Medulla oblongata (tissue), 1 donor: ENCODE data around the gene GPR55.
A peak's percentile ranks its signal among the peaks of the same experiment; 100 is the strongest.

Experiments used
- DNase-seq: peaks from one replicate; pipeline ENCODE4 v3.0.0-alpha.2; 2015; ENCODE audit errors: extremely low spot score

Gene GPR55

DNA sequence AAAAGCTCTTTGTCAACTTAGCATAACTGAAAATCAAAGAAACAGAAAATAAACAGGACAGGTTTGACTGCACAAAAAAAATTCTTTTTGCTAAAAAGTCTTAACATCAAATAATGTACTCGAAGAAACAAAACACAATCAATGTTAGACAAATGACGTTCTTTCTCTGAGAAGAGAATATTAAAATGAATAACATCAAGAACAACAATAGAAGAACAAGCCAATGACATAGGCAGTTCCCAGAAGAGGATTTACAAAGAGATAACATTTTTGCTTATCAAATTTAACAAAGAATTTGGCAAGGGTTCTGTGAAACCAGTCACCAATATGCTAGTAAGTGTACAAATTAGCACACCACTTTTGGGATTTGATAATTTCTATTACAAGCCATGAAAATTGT, 5.8 kb downstream of the GPR55 start:
- DNase-seq = no peak

DNA sequence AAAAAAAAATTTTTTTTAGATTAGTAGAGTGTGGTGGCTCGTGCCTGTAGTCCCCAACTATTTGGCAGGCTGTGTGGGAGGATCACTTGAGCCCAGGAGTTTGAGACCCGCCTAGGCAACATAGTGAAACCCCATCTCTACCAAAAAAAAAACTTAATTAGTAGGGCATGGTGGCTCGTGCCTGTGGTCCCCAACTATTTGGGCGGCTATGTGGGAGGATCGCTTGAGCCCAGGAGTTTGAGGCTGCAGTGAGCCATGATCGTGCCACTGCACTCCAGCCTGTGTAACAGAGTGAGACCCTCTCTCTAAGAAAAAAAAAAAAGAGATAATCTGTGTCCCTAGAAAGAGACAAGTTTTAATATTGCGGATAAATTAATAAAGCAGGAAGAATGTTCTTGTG, 8.8 kb downstream of the GPR55 start:
- no peak for DNase-seq

DNA sequence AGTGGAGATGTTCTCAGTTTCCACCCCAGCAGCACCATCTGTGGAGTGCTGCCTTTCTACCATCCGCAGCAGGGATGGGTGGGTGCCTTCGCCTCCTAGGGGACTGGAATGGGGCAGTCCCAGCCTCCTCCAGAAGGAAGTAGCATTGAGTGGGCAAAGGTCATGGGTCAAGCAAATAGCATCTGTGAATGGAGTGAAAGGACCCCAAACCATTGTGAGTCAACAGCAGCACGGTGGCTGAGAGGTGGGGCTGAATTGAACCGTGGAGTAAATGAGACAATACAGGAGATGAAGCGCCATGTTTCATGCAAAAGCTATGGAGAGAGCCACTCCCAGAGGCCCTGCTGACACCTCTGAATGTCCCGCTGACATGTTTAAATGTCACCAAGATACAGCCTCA, 9.7 kb downstream of the GPR55 start:
- no peak for DNase-seq

DNA sequence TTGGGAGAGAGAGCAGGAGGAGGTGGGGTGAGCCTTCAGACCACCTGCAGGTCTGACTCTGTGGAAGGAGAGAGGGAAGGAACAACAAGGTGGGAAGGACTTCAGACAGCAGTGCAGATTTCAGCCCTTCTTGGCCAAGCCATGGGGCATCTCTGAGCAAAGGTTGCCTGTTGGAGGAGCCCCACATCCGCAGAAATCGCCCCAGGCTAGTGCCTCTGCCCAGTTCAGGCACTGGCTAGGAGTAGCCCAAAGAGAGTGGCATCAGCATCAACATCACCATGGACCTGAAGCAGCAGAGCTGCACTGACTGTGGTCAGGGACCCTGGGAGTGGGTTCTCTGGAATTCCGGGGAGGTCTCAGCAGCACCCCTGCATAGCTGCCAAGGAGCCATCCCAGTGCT, 10.2 kb downstream of the GPR55 start:
- no peak for DNase-seq

DNA sequence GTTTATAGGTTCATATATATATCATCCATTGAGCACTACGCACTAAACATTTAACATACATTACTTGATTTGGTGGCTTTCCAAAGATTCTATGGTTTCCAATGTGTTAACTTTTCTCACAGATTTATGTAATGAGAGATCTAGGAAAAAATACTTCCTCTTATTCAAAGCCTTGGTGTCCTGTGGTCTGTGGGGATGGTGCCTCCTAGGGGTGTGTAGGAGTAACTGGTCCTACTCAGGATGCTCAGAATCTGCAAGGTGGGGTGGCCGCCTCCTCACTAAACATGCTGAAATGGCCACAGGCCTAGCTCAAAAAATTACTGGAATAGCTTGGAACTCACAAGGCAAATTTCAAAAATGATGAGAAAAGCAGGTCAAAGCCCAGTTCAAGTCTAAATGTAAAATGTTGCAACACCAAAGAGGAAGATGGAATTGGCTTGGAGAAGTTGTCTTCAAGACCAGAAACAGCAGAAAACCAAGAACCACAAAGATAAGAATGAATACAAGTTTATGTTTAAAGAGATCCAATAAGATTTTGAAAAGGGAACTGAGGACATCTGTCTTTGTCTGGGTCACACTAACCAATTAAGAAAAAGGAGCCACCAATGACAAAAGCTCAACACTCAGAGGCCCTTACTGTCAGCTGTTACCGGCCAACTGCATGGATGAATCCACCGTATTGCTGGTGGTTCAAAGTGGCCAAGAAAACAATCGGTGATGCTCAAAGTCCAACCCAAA, 11.5 kb downstream of the GPR55 start:
- DNase-seq = peak; percentile 57

DNA sequence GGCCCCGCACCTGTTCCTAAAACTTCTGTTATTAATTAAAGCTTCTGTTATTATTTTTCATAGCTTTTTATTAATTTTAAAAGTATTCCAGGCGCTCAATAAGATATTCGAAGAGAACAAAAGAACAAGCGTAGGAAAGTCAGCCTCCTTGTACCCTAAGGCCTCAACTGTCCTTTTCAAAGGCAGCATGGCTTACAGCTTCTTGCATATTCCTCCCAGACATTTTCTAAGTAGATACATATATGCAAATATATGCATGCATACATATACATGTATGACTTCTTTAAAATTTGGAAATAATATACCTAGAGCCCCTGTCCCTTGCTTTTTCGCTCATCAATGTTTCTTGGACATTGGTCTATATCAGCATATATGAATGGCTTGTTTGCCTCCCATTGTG, 12.3 kb downstream of the GPR55 start:
- no peak for DNase-seq

DNA sequence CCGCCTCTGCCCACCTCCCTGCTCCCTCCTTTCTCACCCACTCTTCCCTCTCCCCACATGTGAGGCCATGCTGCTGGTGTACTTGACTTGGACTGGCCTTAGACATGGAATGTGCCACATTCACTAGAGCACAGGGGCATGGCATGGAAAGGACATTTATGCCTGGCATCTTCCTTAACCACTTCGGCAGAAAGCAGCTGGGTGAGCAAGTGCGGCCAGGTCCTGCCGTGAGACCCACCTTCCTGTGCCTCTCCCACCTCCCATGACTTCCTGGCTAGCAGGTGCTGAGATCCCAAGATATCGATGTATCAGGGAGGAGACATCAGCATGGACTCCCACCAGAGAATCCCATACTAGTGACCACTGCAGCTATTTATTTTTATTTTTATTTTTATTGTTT, 13.0 kb downstream of the GPR55 start:
- DNase-seq = no peak

DNA sequence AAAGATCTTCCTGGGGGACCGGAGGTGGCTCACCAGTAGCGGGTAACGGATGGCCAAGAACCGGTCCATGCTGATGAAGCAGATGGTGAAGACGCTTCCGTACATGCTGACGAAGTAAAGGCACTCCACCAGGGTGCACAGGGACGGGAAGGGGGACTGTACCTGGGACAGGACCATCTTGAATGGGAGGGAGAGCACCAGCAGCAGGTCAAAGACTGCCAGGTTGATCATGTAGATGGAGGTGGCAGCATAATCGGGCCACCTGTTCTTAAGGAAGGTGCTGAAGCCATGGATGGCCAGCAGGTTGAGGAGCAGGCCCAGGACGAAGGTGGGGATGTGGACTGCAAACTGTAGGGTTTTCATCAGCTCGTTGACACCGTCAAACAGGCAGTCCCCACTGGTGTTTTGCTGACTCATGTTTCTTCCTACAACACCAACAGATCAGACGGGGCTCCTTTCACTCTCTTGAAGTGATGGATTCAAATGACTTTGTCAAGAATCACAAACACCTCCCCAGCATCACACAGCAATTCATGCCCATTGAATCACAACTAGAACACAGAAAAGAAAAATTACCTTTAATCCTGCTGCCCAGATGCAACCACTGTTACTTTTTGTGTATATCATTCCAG, 14.4 kb downstream of the GPR55 start:
- no peak for DNase-seq

DNA sequence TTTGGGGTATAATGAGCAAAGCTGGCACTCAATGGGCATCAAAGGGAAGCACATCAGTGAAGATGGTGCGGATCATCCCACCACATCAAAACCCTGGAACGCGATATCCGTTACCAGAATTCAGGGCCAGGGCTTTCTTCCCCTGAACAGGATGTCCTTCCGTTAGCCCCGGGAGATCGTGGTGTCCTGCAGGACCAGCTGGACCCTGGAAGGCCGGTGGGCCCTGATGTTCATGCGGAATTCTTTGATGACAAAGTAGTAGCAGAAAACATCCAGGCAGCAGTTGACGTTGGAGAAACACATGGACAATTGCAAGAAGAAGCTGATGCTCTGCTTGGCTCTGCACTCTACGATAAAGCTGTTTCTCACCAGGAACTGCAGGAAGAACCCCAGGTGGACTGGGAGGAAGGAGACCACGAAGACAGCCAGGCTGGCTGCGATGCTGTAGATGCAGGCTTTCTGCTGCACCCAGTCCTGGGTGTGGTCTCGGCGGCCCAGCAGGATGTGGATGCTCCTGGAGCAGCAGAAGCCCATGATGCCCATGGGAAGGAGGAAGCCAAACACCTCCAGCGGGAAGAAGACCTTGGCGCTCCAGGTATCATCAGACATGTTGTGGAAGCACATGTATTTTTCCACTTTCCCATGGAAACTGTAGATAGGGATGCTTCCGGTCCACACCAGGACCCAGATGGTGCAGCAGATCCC, 15.0 kb downstream of the GPR55 start:
- DNase-seq = no peak

DNA sequence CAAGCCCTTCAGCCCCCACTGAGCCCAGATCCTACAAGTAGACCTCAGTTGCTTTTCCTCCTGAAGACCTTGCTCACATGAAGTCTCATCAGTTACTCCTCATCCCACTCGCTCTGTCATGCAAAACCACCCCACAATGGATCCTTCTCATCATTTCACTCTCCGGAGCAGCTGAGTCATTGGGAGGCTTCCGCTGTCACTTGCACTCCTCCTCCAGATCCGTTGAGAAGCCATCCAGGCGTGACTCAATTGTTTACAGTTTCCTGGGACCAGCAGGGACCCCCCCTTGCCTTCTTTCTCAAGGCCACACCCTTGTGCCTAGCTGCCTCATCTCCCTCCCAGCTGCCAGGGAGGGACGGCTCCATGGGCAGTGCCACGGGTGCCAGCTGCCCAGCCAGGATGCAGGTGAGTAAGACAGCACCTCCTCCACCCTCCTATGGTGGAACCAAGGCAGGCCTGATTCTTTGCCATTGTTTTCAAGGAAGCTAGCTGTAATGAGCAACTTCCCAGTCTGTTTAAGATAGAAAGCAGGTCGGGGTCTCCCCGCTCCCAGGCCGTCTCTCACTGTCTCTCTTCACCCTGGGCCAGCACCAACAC, 16.3 kb downstream of the GPR55 start:
- DNase-seq = no peak

DNA sequence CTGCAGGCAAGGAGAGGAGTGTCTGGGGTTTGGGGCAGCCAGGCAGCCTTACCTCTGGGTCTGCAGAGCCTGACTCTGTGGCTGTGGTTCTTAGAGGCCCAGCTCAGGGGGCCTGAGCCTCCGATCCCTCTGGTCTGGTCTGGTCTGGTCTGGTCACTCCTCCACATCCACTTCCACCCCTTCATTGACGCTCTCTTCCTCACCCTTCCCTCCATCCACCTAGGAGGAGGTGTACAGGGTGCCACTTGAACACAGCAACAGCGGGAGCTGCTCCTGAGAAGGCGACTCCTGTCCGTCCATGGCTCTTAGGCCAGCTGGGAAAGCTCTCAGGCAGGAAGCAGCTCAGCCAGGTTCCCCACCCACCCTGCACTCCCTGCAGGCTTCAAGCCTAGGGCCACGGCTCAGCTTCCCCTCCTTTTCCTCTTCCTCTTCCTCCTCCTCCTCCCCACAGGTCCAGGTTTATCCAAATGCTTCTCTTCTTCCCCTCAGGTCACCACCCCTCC, 16.9 kb downstream of the GPR55 start:
- DNase-seq = no peak

DNA sequence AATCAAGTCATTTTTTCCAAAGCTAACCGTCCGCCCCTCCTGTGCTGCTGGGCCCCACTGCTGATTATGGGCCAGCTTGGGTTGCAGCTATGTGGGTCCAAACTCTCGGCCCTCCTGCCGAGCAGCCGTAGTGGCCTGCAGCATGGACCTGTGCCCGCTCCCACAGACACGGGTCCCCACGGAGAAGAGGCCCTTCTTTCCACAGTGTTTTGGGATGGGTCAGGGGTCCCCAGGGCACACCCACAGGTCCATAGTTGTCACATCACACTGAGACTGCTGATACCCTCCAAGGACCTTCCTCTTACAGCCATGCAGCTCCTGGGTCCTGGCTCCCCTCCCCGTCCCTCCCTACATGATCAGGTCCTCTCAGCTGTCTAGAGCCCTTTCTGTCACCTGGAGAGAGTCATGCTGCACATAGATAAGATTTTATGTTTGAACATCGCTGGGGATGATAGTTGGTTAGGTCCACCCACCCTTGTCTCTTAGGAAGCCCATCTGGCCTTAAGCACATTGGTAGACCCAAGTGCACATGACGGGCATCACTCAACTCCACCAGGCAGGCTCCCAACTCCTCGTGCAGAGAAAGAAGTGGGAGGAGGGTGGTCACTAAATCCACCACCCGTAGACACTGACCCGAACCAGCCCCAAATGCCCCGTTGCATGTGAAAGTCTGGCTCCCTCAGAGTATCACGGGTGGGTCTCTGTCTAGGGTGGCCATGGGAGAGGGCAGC, 17.5 kb downstream of the GPR55 start:
- no peak for DNase-seq

DNA sequence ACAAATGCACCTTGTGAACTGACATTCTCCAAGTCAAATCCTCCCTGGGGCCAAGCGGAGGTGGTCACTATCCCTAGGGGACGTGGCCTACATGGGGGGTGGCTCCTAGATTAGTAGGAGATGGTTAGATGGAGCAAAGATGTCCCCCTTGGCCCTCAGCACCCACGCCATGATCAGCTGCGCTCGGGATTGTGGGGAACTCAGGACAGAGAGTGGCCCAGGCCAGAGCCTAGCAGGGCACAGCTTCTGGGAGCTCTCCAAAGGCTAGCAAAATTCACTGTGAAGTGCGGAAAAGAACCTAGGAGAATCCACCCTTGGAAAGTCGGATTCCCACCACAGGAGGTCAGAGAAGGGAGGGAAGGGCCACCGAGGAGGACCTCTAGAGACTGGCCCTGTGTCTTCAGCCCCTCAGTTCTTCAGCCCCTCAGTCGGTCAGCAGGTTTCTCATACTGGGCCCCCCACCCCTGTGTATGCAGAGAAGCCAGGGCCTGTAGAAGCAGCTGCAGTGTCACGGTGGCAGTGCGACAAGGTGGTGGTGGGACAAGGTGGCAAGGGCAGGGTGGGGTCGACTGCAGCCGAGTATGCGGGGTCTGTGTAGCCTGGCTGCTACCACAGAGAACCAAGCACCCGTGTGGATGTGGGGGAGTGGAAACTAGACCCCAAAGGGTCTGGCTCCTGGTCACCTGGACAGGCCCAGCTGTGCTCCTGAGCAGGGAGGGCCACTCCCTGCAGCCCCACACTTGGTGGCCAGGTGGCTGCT, 18.4 kb downstream of the GPR55 start:
- no peak for DNase-seq

DNA sequence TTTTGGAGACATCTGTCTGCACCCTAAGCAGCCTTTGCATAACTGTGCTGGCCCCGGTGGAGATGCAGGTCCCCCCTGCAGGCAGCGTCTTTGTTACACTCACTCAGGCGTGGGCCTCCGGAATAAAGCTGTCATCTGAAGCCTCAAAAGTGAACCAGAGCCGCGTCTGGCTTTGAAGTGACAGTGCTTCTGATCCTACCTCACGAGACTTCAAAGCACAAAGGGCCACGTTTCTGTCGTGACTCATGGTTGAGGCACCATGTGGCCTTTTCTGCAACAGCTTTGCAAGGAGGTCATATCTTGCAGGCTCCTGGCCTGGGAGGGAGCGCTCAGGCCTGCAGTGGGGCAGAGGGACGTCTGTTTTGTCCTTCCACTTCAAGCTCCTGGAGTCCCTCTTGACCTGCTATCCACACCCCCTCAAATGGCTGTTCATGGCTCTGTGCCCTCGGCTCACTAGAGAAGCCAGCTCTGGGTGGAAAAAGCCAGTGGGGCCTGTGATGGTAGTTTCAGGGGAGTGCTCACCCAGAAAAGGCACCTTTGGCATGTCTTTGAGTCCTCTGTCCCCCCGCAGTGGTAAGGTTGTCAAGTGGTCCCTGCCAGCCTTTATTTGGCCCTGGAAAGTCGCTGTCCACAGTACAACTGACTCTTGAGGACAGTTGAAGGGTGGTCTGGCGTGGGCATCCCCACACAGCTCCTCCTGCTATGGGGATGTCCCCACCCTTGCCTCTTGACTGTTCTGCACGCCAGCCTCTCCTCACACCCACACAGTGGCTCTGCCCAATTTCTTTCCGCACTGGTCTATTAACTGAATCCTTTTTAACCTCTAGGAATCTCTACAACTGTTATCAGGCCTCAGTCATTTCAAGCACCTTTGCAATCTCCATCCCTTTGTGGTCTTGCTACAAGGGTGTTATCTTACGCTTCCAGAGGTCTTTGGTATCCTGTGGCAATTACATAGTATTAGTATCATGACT, 19.3 kb downstream of the GPR55 start:
- DNase-seq = no peak

DNA sequence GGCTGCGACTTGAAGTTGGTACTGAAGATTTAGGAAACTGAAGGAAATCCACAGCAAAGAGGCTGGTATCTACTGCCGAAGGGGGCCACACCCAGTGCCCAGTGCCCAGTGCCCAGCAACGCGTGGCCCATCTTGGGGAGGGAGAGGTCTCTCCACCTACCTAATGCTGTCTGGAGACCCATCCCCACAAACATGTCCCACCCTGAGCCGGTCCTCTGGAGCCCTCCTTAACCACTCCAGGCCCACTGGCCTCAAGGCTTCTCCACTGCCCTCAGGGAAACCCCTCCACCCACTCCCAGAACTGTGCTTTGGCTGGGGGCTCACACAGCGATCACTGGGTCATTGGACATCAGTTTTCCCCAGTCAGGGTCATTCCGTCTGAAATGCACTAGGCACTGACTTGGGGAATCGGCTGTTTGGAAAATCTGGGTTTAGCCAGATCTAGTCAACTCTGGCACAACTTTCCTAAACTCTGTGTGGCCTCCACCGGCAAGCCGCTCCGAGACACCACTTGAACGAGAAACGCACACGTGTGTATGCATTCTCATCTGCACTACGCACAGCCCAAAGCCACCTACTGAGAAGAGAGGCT, 20.1 kb downstream of the GPR55 start:
- DNase-seq = no peak

DNA sequence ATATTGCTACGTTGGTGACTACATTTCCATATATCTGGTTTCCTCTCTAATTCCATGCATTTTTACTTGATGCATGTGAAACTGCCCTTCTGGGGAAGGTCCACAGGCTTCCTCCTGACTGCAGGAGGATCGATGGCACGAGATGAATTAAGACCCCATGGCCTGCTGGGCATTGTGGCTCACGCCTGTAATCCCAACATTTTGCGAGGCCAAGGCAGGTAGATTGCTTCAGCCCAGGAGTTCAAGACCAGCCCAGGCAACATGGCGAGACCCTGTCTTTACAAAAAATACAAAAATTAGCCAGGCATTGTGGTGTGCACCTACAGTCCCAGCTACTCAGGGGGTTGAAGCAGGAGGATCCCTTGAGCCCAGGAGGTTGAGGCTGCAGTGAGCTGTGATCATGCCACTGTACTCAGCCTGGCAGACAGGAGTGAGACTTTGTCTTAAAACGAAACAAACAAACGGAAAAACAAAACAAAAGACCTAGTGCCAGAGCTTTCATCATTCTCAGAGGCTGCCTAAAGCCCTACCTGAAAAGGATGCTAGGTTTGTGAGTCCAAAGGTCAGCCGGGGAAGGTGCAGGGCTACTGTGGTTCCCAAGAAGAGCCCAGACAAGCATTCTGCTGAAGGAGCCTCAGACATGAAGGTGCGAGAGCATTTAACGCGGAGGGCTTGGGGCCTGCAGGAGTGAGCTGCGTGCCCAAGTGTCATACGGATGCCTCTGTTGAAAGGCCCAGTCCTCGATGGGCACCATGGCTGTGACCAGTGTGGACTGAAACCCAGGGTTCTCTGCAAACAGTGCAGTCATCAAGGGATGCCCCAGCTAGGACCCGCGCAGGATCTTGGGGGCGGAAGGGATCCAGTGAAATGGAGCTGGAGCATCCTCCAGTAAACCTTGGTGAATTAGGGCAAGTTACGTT, 21.6 kb downstream of the GPR55 start:
- DNase-seq = no peak

DNA sequence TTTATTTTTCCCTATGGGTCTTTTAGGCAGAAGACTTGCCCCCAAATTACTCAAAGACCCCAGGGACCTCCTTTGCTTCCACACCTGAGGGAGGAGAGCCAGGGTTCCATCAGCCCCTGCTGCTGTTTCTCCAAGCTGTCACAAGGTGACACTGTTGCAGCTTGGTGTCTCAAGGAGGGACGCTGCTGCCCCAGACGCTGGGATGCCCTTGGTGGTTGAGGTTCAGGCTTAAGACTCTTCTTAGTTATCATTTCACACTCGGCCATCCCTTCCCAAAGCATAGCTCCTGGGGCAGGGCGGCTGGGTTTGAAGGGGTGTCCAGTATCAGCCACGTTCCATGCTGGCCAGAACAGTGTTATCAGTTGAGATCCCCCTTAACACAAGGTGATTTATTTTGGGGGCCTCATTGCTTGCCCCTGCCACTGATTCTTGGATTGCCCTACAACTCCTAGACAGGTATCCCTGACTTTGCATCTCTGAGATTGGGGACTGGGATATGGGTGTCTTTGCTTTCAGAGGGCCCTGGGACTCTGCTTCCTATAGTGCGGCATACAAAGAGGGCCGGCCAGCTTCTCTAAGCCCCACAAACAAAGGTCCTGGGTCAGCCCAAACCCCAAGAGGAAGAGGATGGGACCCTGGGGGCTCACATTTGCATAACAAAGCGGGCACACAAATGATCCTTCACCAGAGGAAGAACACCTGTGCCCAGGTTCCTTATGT, 22.7 kb downstream of the GPR55 start:
- DNase-seq = peak; percentile 74

DNA sequence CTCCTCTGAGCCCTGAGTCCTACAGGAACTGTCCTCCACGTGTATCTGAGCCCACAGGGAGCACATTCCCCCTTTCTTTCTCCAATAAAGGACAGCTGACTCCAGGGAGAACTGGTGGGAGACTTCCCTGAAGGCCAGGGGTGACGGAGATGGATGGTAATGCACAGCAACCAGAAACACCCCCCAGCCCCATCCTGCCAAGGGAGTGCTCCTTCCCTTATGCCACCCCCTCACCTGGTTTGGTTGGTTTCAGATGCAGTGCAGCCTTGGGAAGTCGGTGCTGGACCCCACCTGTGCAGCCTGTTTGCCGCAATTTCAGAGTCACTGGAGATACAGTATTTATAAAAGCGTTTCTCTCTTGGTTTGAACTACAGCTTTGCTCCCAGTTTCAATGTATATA, 24.0 kb downstream of the GPR55 start:
- DNase-seq = no peak
